ENCODE data around the gene ANLN. TPM values are rescaled to one million over a fixed set of nuclear protein-coding genes. Genes with fewer than 3 reads are reported as not detected.
"Not testable (repeated sequence)": the region's sequence is repeated elsewhere in the genome, so short reads cannot be mapped to it uniquely, and the experiment has no call there.

The ANLN gene
- total RNA-seq, 1 donor from 2014 or later, result 33.2 TPM

- no peak for DNase-seq (ENCODE audit: low spot score)
- Mint-ChIP-seq H3K9me3 (ENCODE audit: low read depth) (no peaks in the 10 kb centered on the region), H3K27me3 (ENCODE audit: low read depth) (peaks cover 3% of the 10 kb centered on the region), H3K36me3 (ENCODE audit: low read depth) (no peaks in the 10 kb centered on the region), H3K4me3 (ENCODE audit: unreplicated experiment) (no peak overlapping the region), H3K4me1 (ENCODE audit: low read depth) (peaks cover 10% of the 10 kb centered on the region), H3K27ac (ENCODE audit: unreplicated experiment) (peak overlapping the region; percentile 66)
- no peak for TF ChIP-seq CTCF (IDR thresholded peaks at IDR 0.05)
Measured at GRCh38 chr7:36372156-36372555, 17.5 kb upstream of the ANLN start.

GRCh38 chr7:36378555-36378954 lies 11.1 kb upstream of the ANLN start:
- not testable (repeated sequence) for H3K27ac Mint-ChIP-seq (ENCODE audit: unreplicated experiment); H3K4me3 Mint-ChIP-seq (ENCODE audit: unreplicated experiment); H3K27me3 Mint-ChIP-seq (ENCODE audit: low read depth); H3K4me1 Mint-ChIP-seq (ENCODE audit: low read depth); DNase-seq (ENCODE audit: low spot score); H3K36me3 Mint-ChIP-seq (ENCODE audit: low read depth)
- H3K9me3 Mint-ChIP-seq (ENCODE audit: low read depth), result peaks cover 10% of the 10 kb centered on the region

GRCh38 chr7:36379831-36380504 lies 9.7 kb upstream of the ANLN start:
- Mint-ChIP-seq H3K9me3 (ENCODE audit: low read depth) (peaks cover 10% of the 10 kb centered on the region), H3K4me3 (ENCODE audit: unreplicated experiment) (no peak overlapping the region), H3K36me3 (ENCODE audit: low read depth) (peaks cover 6% of the 10 kb centered on the region), H3K27me3 (ENCODE audit: low read depth) (no peaks in the 10 kb centered on the region), H3K27ac (ENCODE audit: unreplicated experiment) (no peak overlapping the region), H3K4me1 (ENCODE audit: low read depth) (no peaks in the 10 kb centered on the region)
- DNase-seq (ENCODE audit: low spot score), result no peak
- TF ChIP-seq CTCF (IDR thresholded peaks at IDR 0.05), result no peak

- Mint-ChIP-seq H3K27me3 (ENCODE audit: low read depth) (no peaks in the 10 kb centered on the region), H3K4me3 (ENCODE audit: unreplicated experiment) (no peak overlapping the region), H3K27ac (ENCODE audit: unreplicated experiment) (no peak overlapping the region), H3K9me3 (ENCODE audit: low read depth) (peaks cover 10% of the 10 kb centered on the region), H3K4me1 (ENCODE audit: low read depth) (no peaks in the 10 kb centered on the region), H3K36me3 (ENCODE audit: low read depth) (peaks cover 6% of the 10 kb centered on the region)
- no peak for TF ChIP-seq CTCF (IDR thresholded peaks at IDR 0.05)
- DNase-seq (ENCODE audit: low spot score), result no peak
Measured at GRCh38 chr7:36381056-36381455, 8.6 kb upstream of the ANLN start.

GRCh38 chr7:36383284-36383683 lies 6.4 kb upstream of the ANLN start:
- H3K4me3 Mint-ChIP-seq (ENCODE audit: unreplicated experiment); H3K27me3 Mint-ChIP-seq (ENCODE audit: low read depth); DNase-seq (ENCODE audit: low spot score); H3K9me3 Mint-ChIP-seq (ENCODE audit: low read depth); H3K4me1 Mint-ChIP-seq (ENCODE audit: low read depth); H3K36me3 Mint-ChIP-seq (ENCODE audit: low read depth); H3K27ac Mint-ChIP-seq (ENCODE audit: unreplicated experiment): not testable (repeated sequence)

GRCh38 chr7:36385646-36386045 lies 4.0 kb upstream of the ANLN start:
- not testable (repeated sequence) for H3K4me1 Mint-ChIP-seq (ENCODE audit: low read depth); H3K9me3 Mint-ChIP-seq (ENCODE audit: low read depth); H3K4me3 Mint-ChIP-seq (ENCODE audit: unreplicated experiment); H3K27ac Mint-ChIP-seq (ENCODE audit: unreplicated experiment); H3K36me3 Mint-ChIP-seq (ENCODE audit: low read depth); H3K27me3 Mint-ChIP-seq (ENCODE audit: low read depth); DNase-seq (ENCODE audit: low spot score)

Data from chondrocyte (in vitro differentiated cells).